ENCODE data around the gene GATD1.

Gene GATD1

GRCh38 chr11:771617-772204, 5.6 kb downstream of the GATD1 start:
- no peak overlapping the region for H3K4me3 ChIP-seq (ENCODE audit: control insufficient read depth in 1 of 7, extremely low read depth in 1 of 7, insufficient read depth in 4 of 7, low read depth in 2 of 7, low read length in 6 of 7)
- ChIA-PET CTCF (interaction anchor here (1.5 kb wide), 1 partner anchor 15 kb away, joined by 3 read pairs; no protein-coding TSS in a partner anchor), POLR2A (no interaction called here)
- WGBS (ENCODE audit: insufficient coverage), result 95% methylated on average over 12 of the region's 15 CpGs
- no peak for DNase-seq
- no peaks in the 10 kb centered on the region for H3K9me3 ChIP-seq (ENCODE audit: control extremely low read depth in 1 of 5, control insufficient read depth in 4 of 5, insufficient read depth in 2 of 5, low read depth in 1 of 5, low read length in 4 of 5)
- no peak overlapping the region for H3K27ac ChIP-seq (ENCODE audit: insufficient read depth in 1 of 2, low read depth in 1 of 2, low read length in 2 of 2, poor library complexity in 1 of 2, severe bottlenecking in 2 of 2)
- H3K4me1 ChIP-seq (ENCODE audit: control extremely low read depth in 1 of 4, control insufficient read depth in 4 of 4, insufficient read depth in 4 of 4, low read length in 3 of 4), result peaks cover 0 to 13% (median 11%) of the 10 kb centered on the region in 4 experiments
- no peaks in the 10 kb centered on the region for H3K27me3 ChIP-seq (replicated peaks in 2 of 5; ENCODE audit: control insufficient read depth in 4 of 5, insufficient read depth in 5 of 5, low read length in 4 of 5)
- peaks cover 9 to 60% (median 33%) of the 10 kb centered on the region in 4 experiments for H3K36me3 ChIP-seq (ENCODE audit: control insufficient read depth in 4 of 4, insufficient read depth in 4 of 4, low read length in 3 of 4)

GRCh38 chr11:770642-771616, 6.4 kb downstream of the GATD1 start:
- Histone ChIP-seq H3K36me3 (ENCODE audit: control insufficient read depth in 4 of 4, insufficient read depth in 4 of 4, low read length in 3 of 4) (peaks cover 9 to 67% (median 38%) of the 10 kb centered on the region in 4 experiments), H3K27me3 (replicated peaks in 2 of 5; ENCODE audit: control insufficient read depth in 4 of 5, insufficient read depth in 5 of 5, low read length in 4 of 5) (no peaks in the 10 kb centered on the region), H3K9me3 (ENCODE audit: control extremely low read depth in 1 of 5, control insufficient read depth in 4 of 5, insufficient read depth in 2 of 5, low read depth in 1 of 5, low read length in 4 of 5) (no peaks in the 10 kb centered on the region), H3K4me1 (ENCODE audit: control extremely low read depth in 1 of 4, control insufficient read depth in 4 of 4, insufficient read depth in 4 of 4, low read length in 3 of 4) (peaks cover 0 to 6% (median 4%) of the 10 kb centered on the region in 4 experiments), H3K27ac (ENCODE audit: insufficient read depth in 1 of 2, low read depth in 1 of 2, low read length in 2 of 2, poor library complexity in 1 of 2, severe bottlenecking in 2 of 2) (no peak overlapping the region), H3K4me3 (ENCODE audit: control insufficient read depth in 1 of 7, extremely low read depth in 1 of 7, insufficient read depth in 4 of 7, low read depth in 2 of 7, low read length in 6 of 7) (no peak overlapping the region)
- ChIA-PET POLR2A (no interaction called here), CTCF (interaction anchor here (0.7 to 1.5 kb wide), 3 partner anchors 12 to 37 kb away, joined by 3 read pairs; no protein-coding TSS in a partner anchor)
- WGBS (ENCODE audit: insufficient coverage), result 96% methylated on average over 28 of the region's 32 CpGs
- DNase-seq, result no peak

- Histone ChIP-seq H3K36me3 (ENCODE audit: control insufficient read depth in 4 of 4, insufficient read depth in 4 of 4, low read length in 3 of 4) (peaks cover 9 to 73% (median 40%) of the 10 kb centered on the region in 4 experiments), H3K27ac (ENCODE audit: insufficient read depth in 1 of 2, low read depth in 1 of 2, low read length in 2 of 2, poor library complexity in 1 of 2, severe bottlenecking in 2 of 2) (no peak overlapping the region), H3K9me3 (ENCODE audit: control extremely low read depth in 1 of 5, control insufficient read depth in 4 of 5, insufficient read depth in 2 of 5, low read depth in 1 of 5, low read length in 4 of 5) (no peaks in the 10 kb centered on the region), H3K4me3 (ENCODE audit: control insufficient read depth in 1 of 7, extremely low read depth in 1 of 7, insufficient read depth in 4 of 7, low read depth in 2 of 7, low read length in 6 of 7) (no peak overlapping the region), H3K27me3 (replicated peaks in 2 of 5; ENCODE audit: control insufficient read depth in 4 of 5, insufficient read depth in 5 of 5, low read length in 4 of 5) (no peaks in the 10 kb centered on the region), H3K4me1 (ENCODE audit: control extremely low read depth in 1 of 4, control insufficient read depth in 4 of 4, insufficient read depth in 4 of 4, low read length in 3 of 4) (peaks cover 0 to 1% (median 0%) of the 10 kb centered on the region in 4 experiments)
- no peak for DNase-seq
- POLR2A ChIA-PET, result no interaction called here
- WGBS (ENCODE audit: insufficient coverage), result 94% methylated on average over 23 of the region's 23 CpGs
- CTCF ChIA-PET, result interaction anchor here (0.7 to 1.5 kb wide), 3 partner anchors 11 to 36 kb away, joined by 3 read pairs; no protein-coding TSS in a partner anchor
Observed at GRCh38 chr11:769887-770641, 7.2 kb downstream of the GATD1 start.

GRCh38 chr11:767238-767637, 10.0 kb downstream of the GATD1 start:
- Histone ChIP-seq H3K4me3 (ENCODE audit: control insufficient read depth in 1 of 7, extremely low read depth in 1 of 7, insufficient read depth in 4 of 7, low read depth in 2 of 7, low read length in 6 of 7) (no peak overlapping the region), H3K9me3 (ENCODE audit: control extremely low read depth in 1 of 5, control insufficient read depth in 4 of 5, insufficient read depth in 2 of 5, low read depth in 1 of 5, low read length in 4 of 5) (no peaks in the 10 kb centered on the region), H3K27ac (ENCODE audit: insufficient read depth in 1 of 2, low read depth in 1 of 2, low read length in 2 of 2, poor library complexity in 1 of 2, severe bottlenecking in 2 of 2) (no peak overlapping the region), H3K36me3 (ENCODE audit: control insufficient read depth in 4 of 4, insufficient read depth in 4 of 4, low read length in 3 of 4) (peaks cover 5 to 75% (median 49%) of the 10 kb centered on the region in 4 experiments), H3K27me3 (replicated peaks in 2 of 5; ENCODE audit: control insufficient read depth in 4 of 5, insufficient read depth in 5 of 5, low read length in 4 of 5) (no peaks in the 10 kb centered on the region), H3K4me1 (ENCODE audit: control extremely low read depth in 1 of 4, control insufficient read depth in 4 of 4, insufficient read depth in 4 of 4, low read length in 3 of 4) (no peaks in the 10 kb centered on the region)
- no peak for DNase-seq
- WGBS (ENCODE audit: insufficient coverage), result 98% methylated on average over 7 of the region's 11 CpGs
- ChIA-PET POLR2A (no interaction called here), CTCF (interaction anchor here (1.4 to 4.3 kb wide), 3 partner anchors 19 to 106 kb away, joined by 3 to 50 read pairs (median 22); no protein-coding TSS in a partner anchor)

- no peak overlapping the region for H3K27ac ChIP-seq (ENCODE audit: insufficient read depth in 1 of 2, low read depth in 1 of 2, low read length in 2 of 2, poor library complexity in 1 of 2, severe bottlenecking in 2 of 2)
- H3K4me3 ChIP-seq (ENCODE audit: control insufficient read depth in 1 of 7, extremely low read depth in 1 of 7, insufficient read depth in 4 of 7, low read depth in 2 of 7, low read length in 6 of 7), result no peak overlapping the region
- CTCF ChIA-PET, result interaction anchor here (1.1 to 4.3 kb wide), 5 partner anchors 9 to 106 kb away, joined by 3 to 50 read pairs (median 10); no protein-coding TSS in a partner anchor
- 90% methylated on average over 2 of the region's 2 CpGs for WGBS (ENCODE audit: insufficient coverage)
- peaks cover 5 to 75% (median 50%) of the 10 kb centered on the region in 4 experiments for H3K36me3 ChIP-seq (ENCODE audit: control insufficient read depth in 4 of 4, insufficient read depth in 4 of 4, low read length in 3 of 4)
- POLR2A ChIA-PET, result interaction anchor here (0.8 kb wide), 1 partner anchor 14 kb away, joined by 3 read pairs; no protein-coding TSS in a partner anchor
- H3K27me3 ChIP-seq (replicated peaks in 2 of 5; ENCODE audit: control insufficient read depth in 4 of 5, insufficient read depth in 5 of 5, low read length in 4 of 5), result no peaks in the 10 kb centered on the region
- no peak for DNase-seq
- H3K4me1 ChIP-seq (ENCODE audit: control extremely low read depth in 1 of 4, control insufficient read depth in 4 of 4, insufficient read depth in 4 of 4, low read length in 3 of 4), result no peaks in the 10 kb centered on the region
- H3K9me3 ChIP-seq (ENCODE audit: control extremely low read depth in 1 of 5, control insufficient read depth in 4 of 5, insufficient read depth in 2 of 5, low read depth in 1 of 5, low read length in 4 of 5), result no peaks in the 10 kb centered on the region
Observed at GRCh38 chr11:766936-767210, 10.4 kb downstream of the GATD1 start.

- H3K4me1 ChIP-seq (ENCODE audit: control extremely low read depth in 1 of 4, control insufficient read depth in 4 of 4, insufficient read depth in 4 of 4, low read length in 3 of 4), result no peaks in the 10 kb centered on the region
- H3K27ac ChIP-seq (ENCODE audit: insufficient read depth in 1 of 2, low read depth in 1 of 2, low read length in 2 of 2, poor library complexity in 1 of 2, severe bottlenecking in 2 of 2), result no peak overlapping the region
- peaks cover 9 to 75% (median 50%) of the 10 kb centered on the region in 4 experiments for H3K36me3 ChIP-seq (ENCODE audit: control insufficient read depth in 4 of 4, insufficient read depth in 4 of 4, low read length in 3 of 4)
- ChIA-PET CTCF (interaction anchor here (0.6 to 4.3 kb wide), 9 partner anchors 9 to 109 kb away, joined by 3 to 50 read pairs (median 4); no protein-coding TSS in a partner anchor), POLR2A (interaction anchor here (0.8 kb wide), 1 partner anchor 13 kb away, joined by 3 read pairs; no protein-coding TSS in a partner anchor)
- H3K4me3 ChIP-seq (ENCODE audit: control insufficient read depth in 1 of 7, extremely low read depth in 1 of 7, insufficient read depth in 4 of 7, low read depth in 2 of 7, low read length in 6 of 7), result no peak overlapping the region
- DNase-seq, result no peak
- no peaks in the 10 kb centered on the region for H3K27me3 ChIP-seq (replicated peaks in 2 of 5; ENCODE audit: control insufficient read depth in 4 of 5, insufficient read depth in 5 of 5, low read length in 4 of 5)
- H3K9me3 ChIP-seq (ENCODE audit: control extremely low read depth in 1 of 5, control insufficient read depth in 4 of 5, insufficient read depth in 2 of 5, low read depth in 1 of 5, low read length in 4 of 5), result no peaks in the 10 kb centered on the region
- WGBS (ENCODE audit: insufficient coverage), result 96% methylated on average over 7 of the region's 11 CpGs
Observed at GRCh38 chr11:766106-766935, 11.0 kb downstream of the GATD1 start.

Measured in common myeloid progenitor, CD34-positive (primary cell).